ENCODE measurements around the gene MEOX2. TPM values are rescaled to one million over a fixed set of nuclear protein-coding genes. Genes with fewer than 3 reads are reported as not detected.

Gene MEOX2
- total RNA-seq, 1 experiment from 2014 or later, result not detected

DNA sequence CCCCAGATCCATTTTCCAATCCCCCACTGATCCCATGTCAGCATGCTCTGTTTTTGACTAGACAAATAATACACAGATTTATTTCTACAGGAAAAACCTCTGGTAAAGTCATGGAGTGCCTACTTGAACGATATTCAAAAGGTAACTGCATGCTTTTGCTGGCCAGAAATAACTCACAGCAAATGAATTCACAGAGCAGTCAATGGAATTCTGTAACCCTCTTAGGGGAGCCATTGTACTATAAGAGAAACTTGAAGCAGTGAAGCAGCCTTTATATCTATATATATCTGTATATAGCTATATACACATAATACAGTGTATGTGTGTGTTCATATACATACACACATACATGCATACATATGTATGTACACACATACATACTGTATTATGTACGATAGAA is 29.0 kb upstream of the MEOX2 start:
- H3K9me2 ChIP-seq (replicated peaks; ENCODE audit: low read length), result no peaks in the 10 kb centered on the region
- ChIA-PET CTCF (no interaction called here), POLR2A (ENCODE audit: unreplicated experiment) (interaction anchor here (0.6 kb wide), 1 partner anchor 107 kb away, joined by 3 read pairs; no protein-coding TSS in a partner anchor)
- no peak overlapping the region for H3K9ac ChIP-seq (ENCODE audit: low read length)
- no peak overlapping the region for H3K4me3 ChIP-seq (ENCODE audit: low read length)
- H3K27ac ChIP-seq (ENCODE audit: low read length), result no peak overlapping the region
- no peaks in the 10 kb centered on the region for H3K36me3 ChIP-seq (ENCODE audit: low read depth, low read length)
- DNase-seq (no peak), ATAC-seq (no peak)
- no peak overlapping the region for H3K4me2 ChIP-seq (ENCODE audit: low read length)
- no peaks in the 10 kb centered on the region for H3K27me3 ChIP-seq (ENCODE audit: low read length)
- no peak for TF ChIP-seq EZH2 (IDR thresholded peaks at IDR 0.05; ENCODE audit: low read length, unreplicated experiment)
- no peak for TF ChIP-seq CTCF (conservative IDR thresholded peaks at IDR 0.05; ENCODE audit: low read depth, low read length)
- no peak for TF ChIP-seq EZH2phosphoT487 (IDR thresholded peaks at IDR 0.05; ENCODE audit: borderline replicate concordance, low read length)
- no peaks in the 10 kb centered on the region for H3K4me1 ChIP-seq (ENCODE audit: insufficient read depth, low read length)
- H3K79me2 ChIP-seq (ENCODE audit: low read length), result no peaks in the 10 kb centered on the region
- no peaks in the 10 kb centered on the region for H3F3A ChIP-seq (ENCODE audit: low read length, unreplicated experiment)
- intact Hi-C loops (cut with micrococcal nuclease), result loop anchor here (5.0 kb wide), 1 partner anchor 253 kb away; no protein-coding TSS in a partner anchor
- no peaks in the 10 kb centered on the region for H4K20me1 ChIP-seq (ENCODE audit: low read length)
- H2AFZ ChIP-seq (ENCODE audit: low read length), result no peak overlapping the region
- no peaks in the 10 kb centered on the region for H3K9me3 ChIP-seq (ENCODE audit: low read length)
- BruUV-seq (replicated peaks), result no TSS peak

DNA sequence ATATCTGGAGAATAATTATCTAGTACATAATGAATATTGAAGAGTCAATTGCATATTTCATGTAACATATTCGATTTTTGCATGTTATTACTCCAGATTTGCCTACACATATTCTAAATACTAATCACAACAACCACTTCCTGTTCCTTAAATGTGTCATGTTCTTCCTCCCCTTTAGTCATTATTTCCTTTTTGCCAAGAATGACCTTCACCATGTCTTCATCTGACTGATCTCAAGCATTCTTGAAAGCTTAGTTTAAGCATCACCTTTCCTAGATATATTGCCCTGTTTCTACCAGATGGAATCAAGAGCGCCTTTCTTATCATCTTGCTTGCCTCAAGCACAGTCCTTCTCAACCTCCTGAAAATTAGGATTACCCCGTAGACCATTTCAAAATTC is 23.5 kb upstream of the MEOX2 start:
- Histone ChIP-seq H2AFZ (ENCODE audit: low read length) (no peak overlapping the region), H3K36me3 (ENCODE audit: low read depth, low read length) (no peaks in the 10 kb centered on the region), H3K4me1 (ENCODE audit: insufficient read depth, low read length) (0 out of 2 replicates have a peak, but pooled peaks cover 3% of the 10 kb centered on the region), H3K27ac (ENCODE audit: low read length) (no peak overlapping the region), H3K4me2 (ENCODE audit: low read length) (no peak overlapping the region), H3K9me3 (ENCODE audit: low read length) (no peaks in the 10 kb centered on the region), H3K27me3 (ENCODE audit: low read length) (no peaks in the 10 kb centered on the region), H3K9ac (ENCODE audit: low read length) (no peak overlapping the region), H3K9me2 (replicated peaks; ENCODE audit: low read length) (no peaks in the 10 kb centered on the region), H3K79me2 (ENCODE audit: low read length) (no peaks in the 10 kb centered on the region), H3K4me3 (ENCODE audit: low read length) (no peak overlapping the region), H3F3A (ENCODE audit: low read length, unreplicated experiment) (no peaks in the 10 kb centered on the region), H4K20me1 (ENCODE audit: low read length) (no peaks in the 10 kb centered on the region)
- ChIA-PET CTCF (no interaction called here), POLR2A (ENCODE audit: unreplicated experiment) (no interaction called here)
- BruUV-seq (replicated peaks), result no TSS peak
- intact Hi-C loops (cut with micrococcal nuclease), result no loop called here
- TF ChIP-seq EZH2phosphoT487 (IDR thresholded peaks at IDR 0.05; ENCODE audit: borderline replicate concordance, low read length), result no peak
- no peak for TF ChIP-seq EZH2 (IDR thresholded peaks at IDR 0.05; ENCODE audit: low read length, unreplicated experiment)
- DNase-seq (peak; percentile 17), ATAC-seq (no peak; the same call in 1 of the 2 replicates)

DNA sequence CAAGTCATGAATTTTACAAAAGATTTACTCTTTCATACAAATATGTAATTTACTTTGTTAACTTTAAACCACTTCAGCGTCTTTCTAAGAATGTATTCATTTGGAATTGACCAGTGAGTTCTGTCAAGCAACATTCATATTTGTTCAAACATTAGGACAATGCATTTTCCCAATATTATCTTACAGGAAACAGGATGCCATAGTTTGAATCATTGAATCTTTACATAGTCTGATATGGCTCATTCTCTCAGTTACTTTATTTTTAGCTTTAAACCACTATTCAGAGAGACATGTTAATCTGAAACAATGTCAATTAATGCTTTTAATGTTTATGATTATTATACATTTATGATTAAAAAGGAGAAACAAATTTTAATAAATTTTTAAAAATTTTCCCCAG is 21.1 kb upstream of the MEOX2 start:
- no peaks in the 10 kb centered on the region for H3K79me2 ChIP-seq (ENCODE audit: low read length)
- peak; percentile 4 for DNase-seq
- no peak overlapping the region for H3K4me2 ChIP-seq (ENCODE audit: low read length)
- H3K9me3 ChIP-seq (ENCODE audit: low read length), result no peaks in the 10 kb centered on the region
- no peaks in the 10 kb centered on the region for H3K27me3 ChIP-seq (ENCODE audit: low read length)
- no peaks in the 10 kb centered on the region for H3K9me2 ChIP-seq (replicated peaks; ENCODE audit: low read length)
- intact Hi-C loops (cut with micrococcal nuclease), result no loop called here
- H4K20me1 ChIP-seq (ENCODE audit: low read length), result no peaks in the 10 kb centered on the region
- ChIA-PET CTCF (no interaction called here), POLR2A (ENCODE audit: unreplicated experiment) (no interaction called here)
- no TSS peak for BruUV-seq (replicated peaks)
- H3F3A ChIP-seq (ENCODE audit: low read length, unreplicated experiment), result no peaks in the 10 kb centered on the region
- H3K4me3 ChIP-seq (ENCODE audit: low read length), result no peak overlapping the region
- no peak overlapping the region for H3K9ac ChIP-seq (ENCODE audit: low read length)
- H2AFZ ChIP-seq (ENCODE audit: low read length), result no peak overlapping the region
- 0 out of 2 replicates have a peak, but pooled peaks cover 3% of the 10 kb centered on the region for H3K4me1 ChIP-seq (ENCODE audit: insufficient read depth, low read length)
- TF ChIP-seq EZH2 (IDR thresholded peaks at IDR 0.05; ENCODE audit: low read length, unreplicated experiment), result no peak
- TF ChIP-seq EZH2phosphoT487 (IDR thresholded peaks at IDR 0.05; ENCODE audit: borderline replicate concordance, low read length), result no peak
- TF ChIP-seq CTCF (conservative IDR thresholded peaks at IDR 0.05; ENCODE audit: low read depth, low read length), result no peak
- ATAC-seq, result peak; percentile 53
- H3K27ac ChIP-seq (ENCODE audit: low read length), result no peak overlapping the region
- no peaks in the 10 kb centered on the region for H3K36me3 ChIP-seq (ENCODE audit: low read depth, low read length)

Data from PC-3 (cell line).